Ovary (tissue), 3 donors: ENCODE results near the gene CDIP1.

ENCODE experiments used
- EP300 ChIP-seq: sonication (generic); formaldehyde crosslinking; IDR thresholded peaks from one replicate; pipeline ENCODE4 v1.6.1; 2017; ENCODE audit warnings: antibody characterized with exemption
- POLR2A ChIP-seq: fragments of 450-650 bp; IDR thresholded peaks from one replicate; pipeline ENCODE4 v1.6.1; 2017; ENCODE audit warnings: antibody characterized with exemption, mild to moderate bottlenecking, moderate library complexity
- TF ChIP-seq, protein P1 (sequence below), 3 donors: fragments of 450-650 bp in 2 of 3; fragments of 200-600 bp in 1 of 3; IDR thresholded peaks; one replicate each; pipeline versions ENCODE4 v1.5.1 to v1.8.0; 2016 to 2022; ENCODE audit warnings: antibody characterized with exemption in 3 of 3, mild to moderate bottlenecking in 1 of 3
- donor health status: DM: no; HTN: no; CAD: no.

DNA sequence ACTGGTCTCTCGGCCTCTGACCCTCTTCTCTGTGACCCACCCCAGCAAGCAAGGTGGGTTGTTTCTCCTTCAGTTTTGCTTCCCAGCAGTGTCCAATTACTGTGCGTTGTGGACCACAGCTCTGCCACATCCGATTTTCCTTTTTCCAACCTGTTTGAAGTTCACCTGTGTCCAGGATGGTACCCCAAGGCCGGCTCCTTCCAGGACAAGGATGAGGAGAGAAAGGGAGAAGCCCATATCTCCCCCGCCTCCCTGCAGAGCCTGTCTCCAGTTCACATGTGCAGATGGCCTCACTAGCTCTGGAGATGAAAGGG lies 77.7 kb downstream of the CDIP1 start:
- TF ChIP-seq, protein P1, sequence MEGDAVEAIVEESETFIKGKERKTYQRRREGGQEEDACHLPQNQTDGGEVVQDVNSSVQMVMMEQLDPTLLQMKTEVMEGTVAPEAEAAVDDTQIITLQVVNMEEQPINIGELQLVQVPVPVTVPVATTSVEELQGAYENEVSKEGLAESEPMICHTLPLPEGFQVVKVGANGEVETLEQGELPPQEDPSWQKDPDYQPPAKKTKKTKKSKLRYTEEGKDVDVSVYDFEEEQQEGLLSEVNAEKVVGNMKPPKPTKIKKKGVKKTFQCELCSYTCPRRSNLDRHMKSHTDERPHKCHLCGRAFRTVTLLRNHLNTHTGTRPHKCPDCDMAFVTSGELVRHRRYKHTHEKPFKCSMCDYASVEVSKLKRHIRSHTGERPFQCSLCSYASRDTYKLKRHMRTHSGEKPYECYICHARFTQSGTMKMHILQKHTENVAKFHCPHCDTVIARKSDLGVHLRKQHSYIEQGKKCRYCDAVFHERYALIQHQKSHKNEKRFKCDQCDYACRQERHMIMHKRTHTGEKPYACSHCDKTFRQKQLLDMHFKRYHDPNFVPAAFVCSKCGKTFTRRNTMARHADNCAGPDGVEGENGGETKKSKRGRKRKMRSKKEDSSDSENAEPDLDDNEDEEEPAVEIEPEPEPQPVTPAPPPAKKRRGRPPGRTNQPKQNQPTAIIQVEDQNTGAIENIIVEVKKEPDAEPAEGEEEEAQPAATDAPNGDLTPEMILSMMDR (IDR thresholded peaks at IDR 0.05), result no peak
- TF ChIP-seq EP300 (no peak), POLR2A (no peak)
